Endothelial cell of umbilical vein (primary cell): Measurements from ENCODE around the gene CYTH1.

Experiments used
- EZH2 ChIP-seq: IDR thresholded peaks from 2 replicates; pipeline ENCODE4 v1.6.1; 2012; ENCODE audit warnings: borderline replicate concordance, low read depth, mild to moderate bottlenecking, moderate library complexity, low read length, inconsistent platforms; ENCODE audit not compliant: severe bottlenecking
- FOS ChIP-seq: IDR thresholded peaks from 2 replicates; pipeline ENCODE4 v1.6.1; 2011; ENCODE audit warnings: mild to moderate bottlenecking, low read length, moderate library complexity, borderline replicate concordance; ENCODE audit not compliant: insufficient read depth
- JUN ChIP-seq: IDR thresholded peaks from 2 replicates; pipeline ENCODE4 v1.6.1; 2011; ENCODE audit warnings: borderline replicate concordance, low read depth; ENCODE audit not compliant: insufficient read length, insufficient read depth
- MYC ChIP-seq: IDR thresholded peaks from one replicate; pipeline ENCODE4 v1.6.1; 2011; ENCODE audit warnings: mild to moderate bottlenecking, low read depth, low read length
- POLR2A ChIP-seq: IDR thresholded peaks from 2 replicates; pipeline ENCODE4 v1.6.1; 2012; ENCODE audit warnings: low read depth, mild to moderate bottlenecking, control low read depth, low read length
- POLR2AphosphoS5 ChIP-seq: IDR thresholded peaks from 2 replicates; pipeline ENCODE4 v1.6.1; 2012; ENCODE audit warnings: low read depth, mild to moderate bottlenecking, control low read depth, low read length, moderate library complexity; ENCODE audit not compliant: insufficient read depth
- TF ChIP-seq, protein P1 (sequence below), 2 donors: IDR thresholded peaks; 1 replicate in 1 of 2; 2 replicates in 1 of 2; pipeline ENCODE4 v1.5.1; 2011; ENCODE audit warnings: low read length in 2 of 2, mild to moderate bottlenecking in 2 of 2, moderate library complexity in 2 of 2, control low read depth in 1 of 2, inconsistent platforms in 1 of 2, low read depth in 1 of 2; ENCODE audit not compliant: insufficient read depth in 1 of 2; ENCODE audit errors: extremely low read depth in 1 of 2
- TF ChIP-seq, protein P2 (sequence below): IDR thresholded peaks from 2 replicates; pipeline ENCODE4 v1.6.1; 2011; ENCODE audit not compliant: insufficient read depth, insufficient read length

DNA sequence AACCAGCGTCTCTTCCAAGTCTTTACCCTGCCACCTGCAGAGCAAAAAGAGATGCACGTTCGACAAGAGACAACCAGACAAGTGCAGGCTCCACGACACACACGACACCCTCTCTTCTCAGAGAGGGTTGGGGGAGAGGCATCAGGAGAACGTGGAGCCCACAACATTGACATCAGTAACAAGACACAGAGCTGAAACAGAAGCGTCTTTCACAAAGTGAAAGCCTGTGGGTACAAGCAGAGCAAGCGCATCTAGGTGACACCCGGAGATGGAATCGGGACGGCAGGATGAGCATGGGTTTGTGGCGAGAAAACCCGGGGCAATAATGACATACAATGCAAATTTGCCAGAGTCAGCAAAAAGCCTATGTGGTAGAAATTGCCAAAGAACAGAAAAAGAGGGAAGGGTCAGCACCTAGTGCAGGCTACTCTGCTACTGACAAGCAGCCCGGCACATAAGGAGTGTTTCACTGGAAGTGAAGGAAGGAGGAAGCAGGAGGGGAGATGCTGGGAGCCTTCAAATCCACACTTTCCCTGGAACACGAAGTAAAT, 89.5 kb downstream of the CYTH1 start:
- TF ChIP-seq, protein P1, sequence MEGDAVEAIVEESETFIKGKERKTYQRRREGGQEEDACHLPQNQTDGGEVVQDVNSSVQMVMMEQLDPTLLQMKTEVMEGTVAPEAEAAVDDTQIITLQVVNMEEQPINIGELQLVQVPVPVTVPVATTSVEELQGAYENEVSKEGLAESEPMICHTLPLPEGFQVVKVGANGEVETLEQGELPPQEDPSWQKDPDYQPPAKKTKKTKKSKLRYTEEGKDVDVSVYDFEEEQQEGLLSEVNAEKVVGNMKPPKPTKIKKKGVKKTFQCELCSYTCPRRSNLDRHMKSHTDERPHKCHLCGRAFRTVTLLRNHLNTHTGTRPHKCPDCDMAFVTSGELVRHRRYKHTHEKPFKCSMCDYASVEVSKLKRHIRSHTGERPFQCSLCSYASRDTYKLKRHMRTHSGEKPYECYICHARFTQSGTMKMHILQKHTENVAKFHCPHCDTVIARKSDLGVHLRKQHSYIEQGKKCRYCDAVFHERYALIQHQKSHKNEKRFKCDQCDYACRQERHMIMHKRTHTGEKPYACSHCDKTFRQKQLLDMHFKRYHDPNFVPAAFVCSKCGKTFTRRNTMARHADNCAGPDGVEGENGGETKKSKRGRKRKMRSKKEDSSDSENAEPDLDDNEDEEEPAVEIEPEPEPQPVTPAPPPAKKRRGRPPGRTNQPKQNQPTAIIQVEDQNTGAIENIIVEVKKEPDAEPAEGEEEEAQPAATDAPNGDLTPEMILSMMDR (IDR thresholded peaks at IDR 0.05; ENCODE audit: extremely low read depth in 1 of 2, insufficient read depth in 1 of 2, low read depth in 1 of 2, low read length in 2 of 2), result no peak
- TF ChIP-seq EZH2 (no peak), POLR2A (no peak), JUN (no peak), POLR2AphosphoS5 (no peak), FOS (no peak), MYC (no peak)
- TF ChIP-seq, protein P2, sequence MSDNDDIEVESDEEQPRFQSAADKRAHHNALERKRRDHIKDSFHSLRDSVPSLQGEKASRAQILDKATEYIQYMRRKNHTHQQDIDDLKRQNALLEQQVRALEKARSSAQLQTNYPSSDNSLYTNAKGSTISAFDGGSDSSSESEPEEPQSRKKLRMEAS, result no peak
